Measurements from ENCODE around the gene MMP14.

The MMP14 gene

GRCh38 chr14:22864979-22865378 lies 28.6 kb downstream of the MMP14 start:
- DNase-seq, result no peak

GRCh38 chr14:22865424-22866405 lies 29.3 kb downstream of the MMP14 start:
- DNase-seq, result no peak

- DNase-seq, result no peak
Observed at GRCh38 chr14:22866874-22867273, 30.5 kb downstream of the MMP14 start.

- no peak for DNase-seq
Observed at GRCh38 chr14:22870811-22871223, 34.4 kb downstream of the MMP14 start.

- DNase-seq, result peak; percentile 37
Observed at GRCh38 chr14:22871224-22872032, 35.0 kb downstream of the MMP14 start, which contains the start of gene LRP10. TSS of gene LRP10 (plus strand) at chr14:22871740. CDS start at chr14:22872304, 564 bp downstream.

- DNase-seq, result peak; percentile 74
Observed at GRCh38 chr14:22872033-22872832, 35.8 kb downstream of the MMP14 start.

GRCh38 chr14:22872833-22873520 lies 36.6 kb downstream of the MMP14 start:
- no peak for DNase-seq

- no peak for DNase-seq
Observed at GRCh38 chr14:22875003-22875747, 38.8 kb downstream of the MMP14 start.

- DNase-seq, result no peak
Observed at GRCh38 chr14:22875748-22876319, 39.4 kb downstream of the MMP14 start.

GRCh38 chr14:22877000-22877501 lies 40.7 kb downstream of the MMP14 start:
- no peak for DNase-seq

- DNase-seq, result no peak
Observed at GRCh38 chr14:22878271-22879246, 42.2 kb downstream of the MMP14 start.

GRCh38 chr14:22882064-22882463 lies 45.7 kb downstream of the MMP14 start:
- DNase-seq, result no peak

GRCh38 chr14:22882529-22883172 lies 46.3 kb downstream of the MMP14 start:
- DNase-seq, result peak; percentile 83

GRCh38 chr14:22883173-22883976 lies 47.0 kb downstream of the MMP14 start, which contains the start of gene REM2:
TSS of gene REM2 (plus strand) at chr14:22883222. CDS start at chr14:22883288, 66 bp downstream.
- no peak for DNase-seq

- DNase-seq, result no peak
Observed at GRCh38 chr14:22884076-22884737, 47.8 kb downstream of the MMP14 start.

- no peak for DNase-seq
Observed at GRCh38 chr14:22884738-22885523, 48.5 kb downstream of the MMP14 start.

Measured in NCI-H1694 treated with DMSO at 0.1 percent for 48 hours (cell line).